ENCODE results near the gene CLIP2. TPM values are rescaled to one million over a fixed set of nuclear protein-coding genes. Genes with fewer than 3 reads are reported as not detected.
A peak's percentile ranks its signal among the peaks of the same experiment; 100 is the strongest.

The CLIP2 gene
- total RNA-seq, 1 donor from 2014 or later: 32.6 TPM

GRCh38 chr7:74293577-74293908 lies 4.3 kb downstream of the CLIP2 start:
- TF ChIP-seq CTCF (IDR thresholded peaks at IDR 0.05): no peak
- H3K4me1 Mint-ChIP-seq (ENCODE audit: low read depth): peaks cover 32% of the 10 kb centered on the region
- no peak for DNase-seq (ENCODE audit: low spot score)
- H3K9me3 Mint-ChIP-seq (ENCODE audit: low read depth): no peaks in the 10 kb centered on the region
- H3K4me3 Mint-ChIP-seq (ENCODE audit: unreplicated experiment): no peak overlapping the region
- no peaks in the 10 kb centered on the region for H3K27me3 Mint-ChIP-seq (ENCODE audit: low read depth)
- peaks cover 1% of the 10 kb centered on the region for H3K36me3 Mint-ChIP-seq (ENCODE audit: low read depth)
- no peak overlapping the region for H3K27ac Mint-ChIP-seq (ENCODE audit: unreplicated experiment)

GRCh38 chr7:74294191-74294998 lies 5.2 kb downstream of the CLIP2 start:
- peak overlapping the region; percentile 55 for H3K27ac Mint-ChIP-seq (ENCODE audit: unreplicated experiment)
- DNase-seq (ENCODE audit: low spot score): no peak
- H3K4me3 Mint-ChIP-seq (ENCODE audit: unreplicated experiment): no peak overlapping the region
- no peak for TF ChIP-seq CTCF (IDR thresholded peaks at IDR 0.05)
- H3K27me3 Mint-ChIP-seq (ENCODE audit: low read depth): no peaks in the 10 kb centered on the region
- H3K4me1 Mint-ChIP-seq (ENCODE audit: low read depth): peaks cover 26% of the 10 kb centered on the region
- H3K9me3 Mint-ChIP-seq (ENCODE audit: low read depth): no peaks in the 10 kb centered on the region
- peaks cover 1% of the 10 kb centered on the region for H3K36me3 Mint-ChIP-seq (ENCODE audit: low read depth)

- no peak overlapping the region for H3K4me3 Mint-ChIP-seq (ENCODE audit: unreplicated experiment)
- no peak overlapping the region for H3K27ac Mint-ChIP-seq (ENCODE audit: unreplicated experiment)
- H3K9me3 Mint-ChIP-seq (ENCODE audit: low read depth): no peaks in the 10 kb centered on the region
- no peaks in the 10 kb centered on the region for H3K27me3 Mint-ChIP-seq (ENCODE audit: low read depth)
- no peak for DNase-seq (ENCODE audit: low spot score)
- TF ChIP-seq CTCF (IDR thresholded peaks at IDR 0.05): no peak
- H3K36me3 Mint-ChIP-seq (ENCODE audit: low read depth): peaks cover 1% of the 10 kb centered on the region
- H3K4me1 Mint-ChIP-seq (ENCODE audit: low read depth): peaks cover 16% of the 10 kb centered on the region
These were observed 8.5 kb downstream of the CLIP2 start for GRCh38 chr7:74297516-74298233.

GRCh38 chr7:74299401-74299800 lies 10.2 kb downstream of the CLIP2 start:
- no peak for TF ChIP-seq CTCF (IDR thresholded peaks at IDR 0.05)
- Mint-ChIP-seq H3K27ac (ENCODE audit: unreplicated experiment) (no peak overlapping the region), H3K36me3 (ENCODE audit: low read depth) (peaks cover 1% of the 10 kb centered on the region), H3K4me3 (ENCODE audit: unreplicated experiment) (no peak overlapping the region), H3K4me1 (ENCODE audit: low read depth) (peaks cover 6% of the 10 kb centered on the region), H3K9me3 (ENCODE audit: low read depth) (no peaks in the 10 kb centered on the region), H3K27me3 (ENCODE audit: low read depth) (no peaks in the 10 kb centered on the region)
- DNase-seq (ENCODE audit: low spot score): no peak

GRCh38 chr7:74300926-74301325 lies 11.7 kb downstream of the CLIP2 start:
- H3K9me3 Mint-ChIP-seq (ENCODE audit: low read depth): no peaks in the 10 kb centered on the region
- peaks cover under 1% of the 10 kb centered on the region for H3K36me3 Mint-ChIP-seq (ENCODE audit: low read depth)
- no peaks in the 10 kb centered on the region for H3K27me3 Mint-ChIP-seq (ENCODE audit: low read depth)
- no peak overlapping the region for H3K4me3 Mint-ChIP-seq (ENCODE audit: unreplicated experiment)
- no peak for TF ChIP-seq CTCF (IDR thresholded peaks at IDR 0.05)
- H3K4me1 Mint-ChIP-seq (ENCODE audit: low read depth): no peaks in the 10 kb centered on the region
- H3K27ac Mint-ChIP-seq (ENCODE audit: unreplicated experiment): no peak overlapping the region
- no peak for DNase-seq (ENCODE audit: low spot score)

Measured in chondrocyte (in vitro differentiated cells).